ENCODE measurements around the gene SERPINB1.

SERPINB1 gene

DNA sequence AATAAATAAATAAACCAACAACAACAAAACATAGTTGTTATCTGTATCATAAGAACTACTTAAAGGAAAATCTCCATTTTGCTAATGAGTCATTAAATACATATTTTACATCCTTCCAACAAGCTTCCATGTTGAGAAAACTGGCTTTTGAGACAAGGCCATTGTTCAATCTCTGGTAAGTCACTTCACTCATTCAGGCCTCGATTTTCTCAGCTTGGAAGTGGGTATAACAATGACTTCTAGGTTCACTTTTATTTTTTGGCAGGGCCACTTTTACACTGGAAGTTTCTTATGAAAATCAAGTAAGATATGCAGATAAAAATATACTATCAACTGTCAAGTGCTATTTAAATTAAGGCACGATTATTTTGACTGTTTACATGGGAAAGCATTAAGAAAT lies 46.5 kb downstream of the SERPINB1 start:
- H3K9me3 ChIP-seq (ENCODE audit: control insufficient read depth, low read length), result no peaks in the 10 kb centered on the region
- TF ChIP-seq, protein P1, sequence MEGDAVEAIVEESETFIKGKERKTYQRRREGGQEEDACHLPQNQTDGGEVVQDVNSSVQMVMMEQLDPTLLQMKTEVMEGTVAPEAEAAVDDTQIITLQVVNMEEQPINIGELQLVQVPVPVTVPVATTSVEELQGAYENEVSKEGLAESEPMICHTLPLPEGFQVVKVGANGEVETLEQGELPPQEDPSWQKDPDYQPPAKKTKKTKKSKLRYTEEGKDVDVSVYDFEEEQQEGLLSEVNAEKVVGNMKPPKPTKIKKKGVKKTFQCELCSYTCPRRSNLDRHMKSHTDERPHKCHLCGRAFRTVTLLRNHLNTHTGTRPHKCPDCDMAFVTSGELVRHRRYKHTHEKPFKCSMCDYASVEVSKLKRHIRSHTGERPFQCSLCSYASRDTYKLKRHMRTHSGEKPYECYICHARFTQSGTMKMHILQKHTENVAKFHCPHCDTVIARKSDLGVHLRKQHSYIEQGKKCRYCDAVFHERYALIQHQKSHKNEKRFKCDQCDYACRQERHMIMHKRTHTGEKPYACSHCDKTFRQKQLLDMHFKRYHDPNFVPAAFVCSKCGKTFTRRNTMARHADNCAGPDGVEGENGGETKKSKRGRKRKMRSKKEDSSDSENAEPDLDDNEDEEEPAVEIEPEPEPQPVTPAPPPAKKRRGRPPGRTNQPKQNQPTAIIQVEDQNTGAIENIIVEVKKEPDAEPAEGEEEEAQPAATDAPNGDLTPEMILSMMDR (IDR thresholded peaks at IDR 0.05), result no peak
- no peaks in the 10 kb centered on the region for H3K27me3 ChIP-seq (ENCODE audit: control insufficient read depth, insufficient read depth, low read length)
- no peak overlapping the region for H3K4me3 ChIP-seq (ENCODE audit: low read depth, low read length)
- H3K4me1 ChIP-seq, result peaks cover 3% of the 10 kb centered on the region
- H3K4me2 ChIP-seq (ENCODE audit: low read length), result no peak overlapping the region
- no peak overlapping the region for H3K9ac ChIP-seq
- no peak overlapping the region for H3K27ac ChIP-seq
- H3K79me2 ChIP-seq, result no peaks in the 10 kb centered on the region
- no peak overlapping the region for H2AFZ ChIP-seq
- no peaks in the 10 kb centered on the region for H3K36me3 ChIP-seq (ENCODE audit: control insufficient read depth, insufficient read depth, low read length)

DNA sequence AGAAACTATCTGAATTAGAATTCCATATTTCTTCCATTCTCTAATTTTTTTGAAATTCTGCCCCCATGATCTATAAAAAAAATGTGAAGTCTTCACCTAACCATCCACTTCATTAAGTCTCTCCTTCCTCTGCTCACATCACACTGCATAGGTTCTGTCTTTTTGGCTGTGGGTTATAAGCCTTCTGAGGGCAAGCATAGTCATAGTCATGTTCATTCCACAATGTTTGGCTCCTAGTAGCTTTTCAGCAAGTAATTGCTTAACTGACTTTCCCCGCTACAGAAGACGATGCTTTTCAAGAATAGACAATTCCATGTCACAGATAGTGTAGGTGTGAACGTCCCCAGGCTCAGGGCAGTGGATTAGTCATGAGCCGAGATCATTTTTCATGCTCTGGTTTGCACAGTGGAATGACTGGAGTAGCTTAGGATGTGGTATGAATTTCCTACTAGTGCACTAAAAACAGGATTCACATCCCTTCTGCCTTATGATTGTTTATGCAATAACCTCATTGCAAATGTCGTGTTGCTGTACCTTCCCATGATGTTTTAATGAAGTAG lies 47.4 kb downstream of the SERPINB1 start:
- no peaks in the 10 kb centered on the region for H3K79me2 ChIP-seq
- no peak overlapping the region for H3K4me3 ChIP-seq (ENCODE audit: low read depth, low read length)
- H2AFZ ChIP-seq, result no peak overlapping the region
- H3K4me2 ChIP-seq (ENCODE audit: low read length), result no peak overlapping the region
- no peak overlapping the region for H3K9ac ChIP-seq
- no peaks in the 10 kb centered on the region for H3K36me3 ChIP-seq (ENCODE audit: control insufficient read depth, insufficient read depth, low read length)
- TF ChIP-seq, protein P1 (IDR thresholded peaks at IDR 0.05), result no peak
- H3K9me3 ChIP-seq (ENCODE audit: control insufficient read depth, low read length), result no peaks in the 10 kb centered on the region
- H3K4me1 ChIP-seq, result peaks cover 3% of the 10 kb centered on the region
- H3K27me3 ChIP-seq (ENCODE audit: control insufficient read depth, insufficient read depth, low read length), result no peaks in the 10 kb centered on the region
- no peak overlapping the region for H3K27ac ChIP-seq

GRCh38 chr6:2793534-2794151 lies 48.0 kb downstream of the SERPINB1 start:
- H3K4me1 ChIP-seq, result peaks cover 3% of the 10 kb centered on the region

GRCh38 chr6:2792330-2793110 lies 49.1 kb downstream of the SERPINB1 start:
- Histone ChIP-seq H3K4me3 (ENCODE audit: low read depth, low read length) (no peak overlapping the region), H3K4me2 (ENCODE audit: low read length) (no peak overlapping the region), H3K4me1 (no peaks in the 10 kb centered on the region), H3K27me3 (ENCODE audit: control insufficient read depth, insufficient read depth, low read length) (no peaks in the 10 kb centered on the region), H3K27ac (peak overlapping the region; percentile 29), H3K36me3 (ENCODE audit: control insufficient read depth, insufficient read depth, low read length) (no peaks in the 10 kb centered on the region), H3K9ac (no peak overlapping the region), H2AFZ (no peak overlapping the region), H3K9me3 (ENCODE audit: control insufficient read depth, low read length) (no peaks in the 10 kb centered on the region), H3K79me2 (no peaks in the 10 kb centered on the region)
- TF ChIP-seq, protein P1 (IDR thresholded peaks at IDR 0.05), result no peak

More at GRCh38 chr6:2793534-2794151, 48.0 kb downstream of the SERPINB1 start:
- Histone ChIP-seq H2AFZ (no peak overlapping the region), H3K4me3 (ENCODE audit: low read depth, low read length) (no peak overlapping the region), H3K9me3 (ENCODE audit: control insufficient read depth, low read length) (no peaks in the 10 kb centered on the region), H3K79me2 (no peaks in the 10 kb centered on the region), H3K9ac (no peak overlapping the region), H3K4me2 (ENCODE audit: low read length) (no peak overlapping the region), H3K27ac (no peak overlapping the region), H3K27me3 (ENCODE audit: control insufficient read depth, insufficient read depth, low read length) (no peaks in the 10 kb centered on the region), H3K36me3 (ENCODE audit: control insufficient read depth, insufficient read depth, low read length) (no peaks in the 10 kb centered on the region)
- TF ChIP-seq, protein P1 (IDR thresholded peaks at IDR 0.05), result no peak
